Skeletal muscle tissue (tissue), 4 donors: ENCODE measurements around the gene CHRND. TPM values are rescaled to one million over a fixed set of nuclear protein-coding genes. Genes with fewer than 3 reads are reported as not detected.

ENCODE experiments used
- H3K27ac ChIP-seq: one replicate; pipeline ENCODE4 v1.7.0; 2013; ENCODE audit warnings: mild to moderate bottlenecking, low read depth, low read length, inconsistent platforms
- H3K27me3 ChIP-seq, 3 donors: one replicate each; pipeline ENCODE4 v1.7.0; 2013; ENCODE audit warnings: low read length in 3 of 3; ENCODE audit not compliant: control insufficient read depth in 3 of 3, insufficient read depth in 3 of 3
- H3K36me3 ChIP-seq, 3 donors: one replicate each; pipeline ENCODE4 v1.7.0; 2013; ENCODE audit warnings: low read length in 3 of 3; ENCODE audit not compliant: control insufficient read depth in 3 of 3, insufficient read depth in 3 of 3
- H3K4me1 ChIP-seq, 3 donors: one replicate each; pipeline ENCODE4 v1.7.0; 2013; ENCODE audit warnings: low read length in 3 of 3, mild to moderate bottlenecking in 3 of 3; ENCODE audit not compliant: control insufficient read depth in 3 of 3, insufficient read depth in 3 of 3
- H3K4me3 ChIP-seq, 3 donors: one replicate each; pipeline ENCODE4 v1.7.0; 2013; ENCODE audit warnings: low read length in 3 of 3
- H3K9ac ChIP-seq, 3 donors: one replicate each; pipeline ENCODE4 v1.7.0; 2013; ENCODE audit warnings: low read length in 3 of 3, mild to moderate bottlenecking in 3 of 3, moderate library complexity in 2 of 3, low read depth in 1 of 3
- H3K9me3 ChIP-seq, 3 donors: one replicate each; pipeline ENCODE4 v1.7.0; 2013; ENCODE audit warnings: low read length in 3 of 3; ENCODE audit not compliant: control insufficient read depth in 3 of 3
- total RNA-seq: library from RNA; depleted of rRNA; stranded (reverse); fragments of >200 nt; gene quantifications from one replicate; pipeline ENCODE4 v1.2.3, GENCODE V29; 2014
- donor health status: Osteomylitis.

CHRND gene
- total RNA-seq, 1 donor from 2014 or later: 32.9 TPM

DNA sequence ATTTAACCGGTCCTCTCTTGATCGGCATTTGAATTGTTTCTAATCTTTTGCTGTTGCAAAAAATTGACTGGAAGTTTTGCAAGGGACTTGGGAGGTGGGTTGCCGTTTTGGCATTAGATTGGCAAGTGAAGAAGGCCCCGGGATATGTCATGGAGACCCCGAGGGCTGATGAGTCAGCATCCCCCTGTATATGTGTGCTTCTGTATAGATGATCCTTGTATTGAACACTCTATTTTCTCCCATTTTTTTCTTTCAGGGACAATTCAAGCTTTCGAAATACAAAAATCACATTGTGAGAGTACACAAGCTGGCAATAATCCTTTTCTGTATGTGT is 54.7 kb downstream of the CHRND start:
- Histone ChIP-seq H3K36me3 (peaks cover 17 to 18% (median 18%) of the 10 kb centered on the region in 3 donors), H3K27ac (no peak overlapping the region), H3K9ac (no peak overlapping the region), H3K4me3 (no peak overlapping the region), H3K9me3 (no peaks in the 10 kb centered on the region), H3K27me3 (no peaks in the 10 kb centered on the region), H3K4me1 (peaks cover 14 to 54% (median 19%) of the 10 kb centered on the region in 3 donors)

DNA sequence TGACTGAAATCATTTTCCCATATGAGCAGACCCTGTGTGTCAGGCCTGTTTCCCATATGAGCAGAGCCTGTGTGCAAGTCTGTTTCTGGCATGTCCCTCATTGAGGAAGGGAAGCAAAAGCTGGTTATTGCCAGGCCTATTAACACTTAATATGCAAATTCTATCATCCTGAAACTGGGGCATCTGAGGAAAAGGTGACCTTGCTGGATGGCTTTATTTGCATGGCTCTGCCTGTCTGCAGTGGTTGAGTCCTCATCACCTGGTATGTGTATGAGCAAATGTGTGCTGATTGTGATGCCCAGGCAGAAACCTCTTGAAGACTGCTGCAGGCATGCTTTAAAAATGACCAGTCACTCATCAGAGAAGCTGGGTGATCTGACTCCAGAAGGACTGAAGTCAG is 55.8 kb downstream of the CHRND start:
- Histone ChIP-seq H3K4me3 (no peak overlapping the region), H3K9me3 (no peaks in the 10 kb centered on the region), H3K36me3 (peaks cover 17 to 18% (median 18%) of the 10 kb centered on the region in 3 donors), H3K9ac (no peak overlapping the region), H3K27me3 (no peaks in the 10 kb centered on the region), H3K4me1 (peaks cover 14 to 49% (median 17%) of the 10 kb centered on the region in 3 donors), H3K27ac (no peak overlapping the region)

- H3K27ac ChIP-seq: no peak overlapping the region
- peaks cover 11 to 54% (median 16%) of the 10 kb centered on the region in 3 donors for H3K4me1 ChIP-seq
- H3K4me3 ChIP-seq: no peak overlapping the region
- H3K27me3 ChIP-seq: no peaks in the 10 kb centered on the region
- H3K9ac ChIP-seq: no peak overlapping the region
- H3K36me3 ChIP-seq: peaks cover 17 to 18% (median 18%) of the 10 kb centered on the region in 3 donors
- no peaks in the 10 kb centered on the region for H3K9me3 ChIP-seq
Observed at GRCh38 chr2:232584238-232584637, 58.3 kb downstream of the CHRND start.

Other genes with a start within 250 kb of the CHRND start
- not detected for gene ALPP, start 147.4 kb upstream of the CHRND start, total RNA-seq
- gene ALPG, start 119.3 kb upstream of the CHRND start, total RNA-seq: not detected
- gene ALPI, start 70.0 kb upstream of the CHRND start, total RNA-seq: not detected
- 1.0 TPM for gene ECEL1, start 38.3 kb upstream of the CHRND start, total RNA-seq
- 1.0 TPM for gene PRSS56, start 5.8 kb upstream of the CHRND start, total RNA-seq
- gene CHRNG, start 13.5 kb downstream of the CHRND start, total RNA-seq: 35.5 TPM
- gene TIGD1, start 24.4 kb downstream of the CHRND start, total RNA-seq: 3.7 TPM
- 204 TPM for gene EIF4E2, start 24.5 kb downstream of the CHRND start, total RNA-seq
- 2.1 TPM for gene EFHD1, start 107.4 kb downstream of the CHRND start, total RNA-seq
- 74.1 TPM for gene GIGYF2, start 171.2 kb downstream of the CHRND start, total RNA-seq